Measurements from ENCODE around the gene SYT14.

The SYT14 gene

DNA sequence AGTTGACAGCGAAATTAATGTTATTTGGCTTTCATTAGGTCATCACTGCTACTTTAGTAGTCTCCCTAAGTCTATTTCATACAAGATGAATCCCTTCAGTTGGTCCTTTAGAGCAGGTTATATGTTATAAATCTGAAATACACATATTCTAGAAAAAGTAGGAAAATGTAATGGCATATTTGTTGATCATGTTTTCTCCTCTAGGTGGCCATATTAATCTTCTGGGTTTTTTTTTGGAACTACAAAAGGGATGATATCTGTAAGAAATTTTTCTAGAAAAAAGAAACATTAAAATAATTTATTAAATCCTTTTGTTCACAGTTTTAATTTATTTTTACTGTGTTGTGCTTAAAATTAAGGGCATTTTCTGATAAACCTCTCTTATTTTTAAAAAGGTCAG lies 87.9 kb downstream of the SYT14 start (continued):
- TF ChIP-seq PATZ1 (CRISPR knock-in tag; IDR thresholded peaks at IDR 0.05; ENCODE audit: borderline replicate concordance), result no peak
- no peak for TF ChIP-seq CSDC2 (CRISPR knock-in tag; IDR thresholded peaks at IDR 0.05)
- no peak for TF ChIP-seq BACH2 (CRISPR knock-in tag; IDR thresholded peaks at IDR 0.05; ENCODE audit: borderline replicate concordance)
- TF ChIP-seq TSHZ2 (CRISPR knock-in tag; IDR thresholded peaks at IDR 0.05), result no peak
- TF ChIP-seq PPARA (CRISPR knock-in tag; IDR thresholded peaks at IDR 0.05; ENCODE audit: borderline replicate concordance), result no peak
- TF ChIP-seq ZNF565 (CRISPR knock-in tag; conservative IDR thresholded peaks at IDR 0.05; ENCODE audit: low read depth), result no peak

DNA sequence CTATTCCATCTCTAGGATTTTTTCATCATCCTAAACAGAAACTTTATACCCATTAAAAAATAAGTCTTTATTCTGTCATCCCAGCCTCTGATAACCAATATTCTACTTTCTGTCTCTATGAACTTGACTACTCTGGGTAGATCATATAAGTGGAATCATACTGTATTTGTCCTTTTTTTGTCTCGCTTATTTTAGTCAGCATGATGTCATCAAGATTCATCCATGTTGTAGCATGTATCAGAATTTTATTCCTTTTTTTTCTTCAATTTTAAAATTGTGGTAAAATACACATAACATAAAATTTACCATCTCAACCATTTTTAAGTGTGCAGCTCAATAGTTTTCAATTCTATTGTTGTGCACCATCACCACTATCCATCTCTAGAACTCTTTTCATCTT lies 90.0 kb downstream of the SYT14 start:
- ATAC-seq, result no peak
- TF ChIP-seq CREB5 (CRISPR knock-in tag; IDR thresholded peaks at IDR 0.05; ENCODE audit: low read depth) (no peak), ZC3H10 (CRISPR knock-in tag; IDR thresholded peaks at IDR 0.05) (no peak), CSDC2 (CRISPR knock-in tag; IDR thresholded peaks at IDR 0.05) (no peak), ZNF8 (CRISPR knock-in tag; IDR thresholded peaks at IDR 0.05) (no peak)

- ATAC-seq, result no peak
- TF ChIP-seq, protein P1, sequence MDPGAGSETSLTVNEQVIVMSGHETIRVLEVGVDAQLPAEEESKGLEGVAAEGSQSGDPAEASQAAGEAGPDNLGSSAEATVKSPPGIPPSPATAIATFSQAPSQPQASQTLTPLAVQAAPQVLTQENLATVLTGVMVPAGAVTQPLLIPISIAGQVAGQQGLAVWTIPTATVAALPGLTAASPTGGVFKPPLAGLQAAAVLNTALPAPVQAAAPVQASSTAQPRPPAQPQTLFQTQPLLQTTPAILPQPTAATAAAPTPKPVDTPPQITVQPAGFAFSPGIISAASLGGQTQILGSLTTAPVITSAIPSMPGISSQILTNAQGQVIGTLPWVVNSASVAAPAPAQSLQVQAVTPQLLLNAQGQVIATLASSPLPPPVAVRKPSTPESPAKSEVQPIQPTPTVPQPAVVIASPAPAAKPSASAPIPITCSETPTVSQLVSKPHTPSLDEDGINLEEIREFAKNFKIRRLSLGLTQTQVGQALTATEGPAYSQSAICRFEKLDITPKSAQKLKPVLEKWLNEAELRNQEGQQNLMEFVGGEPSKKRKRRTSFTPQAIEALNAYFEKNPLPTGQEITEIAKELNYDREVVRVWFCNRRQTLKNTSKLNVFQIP (CRISPR knock-in tag; IDR thresholded peaks at IDR 0.05; ENCODE audit: borderline replicate concordance, low read depth), result no peak
- TF ChIP-seq ZNF565 (CRISPR knock-in tag; conservative IDR thresholded peaks at IDR 0.05; ENCODE audit: low read depth) (no peak), TCF4 (CRISPR knock-in tag; IDR thresholded peaks at IDR 0.05; ENCODE audit: borderline replicate concordance) (no peak), ZFP3 (CRISPR knock-in tag; IDR thresholded peaks at IDR 0.05) (no peak), GLIS3 (CRISPR knock-in tag; IDR thresholded peaks at IDR 0.05) (no peak), ZNF8 (CRISPR knock-in tag; IDR thresholded peaks at IDR 0.05) (no peak), ZFP30 (CRISPR knock-in tag; IDR thresholded peaks at IDR 0.05) (no peak), PPARA (CRISPR knock-in tag; IDR thresholded peaks at IDR 0.05; ENCODE audit: borderline replicate concordance) (no peak), CREB5 (CRISPR knock-in tag; IDR thresholded peaks at IDR 0.05; ENCODE audit: low read depth) (no peak), ESRRG (CRISPR knock-in tag; IDR thresholded peaks at IDR 0.05) (no peak), OSR1 (CRISPR knock-in tag; IDR thresholded peaks at IDR 0.05) (no peak), SNAI2 (CRISPR knock-in tag; IDR thresholded peaks at IDR 0.05) (no peak), RARB (CRISPR knock-in tag; IDR thresholded peaks at IDR 0.05) (no peak), TOX (CRISPR knock-in tag; IDR thresholded peaks at IDR 0.05; ENCODE audit: borderline replicate concordance) (no peak), BACH2 (CRISPR knock-in tag; IDR thresholded peaks at IDR 0.05; ENCODE audit: borderline replicate concordance) (no peak), ZNF70 (CRISPR knock-in tag; IDR thresholded peaks at IDR 0.05) (no peak), CSRNP3 (CRISPR knock-in tag; IDR thresholded peaks at IDR 0.05) (no peak), ISL1 (CRISPR knock-in tag; IDR thresholded peaks at IDR 0.05) (no peak), ARNTL (CRISPR knock-in tag; IDR thresholded peaks at IDR 0.05; ENCODE audit: borderline replicate concordance, low read depth) (no peak)
Measured at GRCh38 chr1:210031473-210031872, 93.5 kb downstream of the SYT14 start.

Measured in SK-N-SH treated with all-trans-retinoic acid at 6 μM for 48 hours (cell line).